Breast epithelium (tissue), 4 donors: ENCODE measurements around the gene GLI3. TPM values are rescaled to one million over a fixed set of nuclear protein-coding genes. Genes with fewer than 3 reads are reported as not detected.

Source experiments
- DNase-seq, 2 donors: peaks; one replicate each; pipeline ENCODE4 v3.0.0-alpha.2; 2019; ENCODE audit warnings: low spot score in 2 of 2
- H3K27ac ChIP-seq, 2 donors: fragments of 200-600 bp; sonication (generic) in 1 of 2; one replicate each; pipeline ENCODE4 v1.5.1; 2016 to 2019; ENCODE audit warnings: mild to moderate bottlenecking in 1 of 2
- H3K27me3 ChIP-seq, 2 donors: fragments of 200-600 bp; sonication (generic) in 1 of 2; one replicate each; pipeline versions ENCODE4 v1.5.1 to v1.6.0; 2017 to 2019; ENCODE audit warnings: control low read depth in 1 of 2, mild to moderate bottlenecking in 1 of 2
- H3K36me3 ChIP-seq: fragments of 200-600 bp; one replicate; pipeline ENCODE4 v1.5.1; 2019
- H3K4me1 ChIP-seq, 2 donors: fragments of 200-600 bp; sonication (generic); one replicate each; pipeline ENCODE4 v1.5.1; 2016 to 2019; ENCODE audit warnings: control low read depth in 1 of 2
- H3K4me3 ChIP-seq, 3 donors: fragments of 200-600 bp; sonication (generic); 1 replicate in 2 of 3; 2 replicates in 1 of 3; pipeline ENCODE4 v1.5.1; 2016 to 2019; ENCODE audit warnings: mild to moderate bottlenecking in 3 of 3, moderate library complexity in 2 of 3
- H3K9me3 ChIP-seq, 2 donors: fragments of 200-600 bp; sonication (generic) in 1 of 2; one replicate each; pipeline ENCODE4 v1.5.1; 2016 to 2019; ENCODE audit warnings: control low read depth in 1 of 2
- CTCF ChIP-seq, 3 donors: fragments of 450-650 bp; IDR thresholded peaks; one replicate each; pipeline ENCODE4 v1.5.1; 2016 to 2017; ENCODE audit warnings: antibody characterized with exemption in 3 of 3, mild to moderate bottlenecking in 3 of 3, moderate library complexity in 3 of 3
- POLR2A ChIP-seq: fragments of 450-650 bp; IDR thresholded peaks from one replicate; pipeline ENCODE4 v1.6.1; 2016; ENCODE audit warnings: antibody characterized with exemption, mild to moderate bottlenecking, moderate library complexity
- POLR2AphosphoS5 ChIP-seq, 3 donors: sonication (generic); formaldehyde crosslinking; IDR thresholded peaks; one replicate each; pipeline ENCODE4 v1.6.1; 2017; ENCODE audit warnings: antibody characterized with exemption in 3 of 3
- intact Hi-C: fragments of 100-400 bp; cut with DNase I; formaldehyde crosslinking; loops from one replicate; pipeline ENCODE4 v1.15.1; 2023; ENCODE audit warnings: low total_unique reads
- total RNA-seq, 3 donors: library from RNA; depleted of rRNA; stranded (reverse); fragments of >200 nt; gene quantifications; one replicate each; pipeline ENCODE4 v1.1.0, GENCODE V29; 2016

GLI3 gene
- total RNA-seq, 3 donors from 2014 or later = 10.2 to 29.9 (median 22.6) TPM

- H3K9me3 ChIP-seq = no peaks in the 10 kb centered on the region
- H3K4me3 ChIP-seq = no peak overlapping the region
- DNase-seq = no peak
- intact Hi-C loops = no loop called here
- H3K4me1 ChIP-seq = no peaks in the 10 kb centered on the region
- H3K36me3 ChIP-seq = no peaks in the 10 kb centered on the region
- TF ChIP-seq POLR2A = no peak
- TF ChIP-seq CTCF (IDR thresholded peaks at IDR 0.05) = no peak
- TF ChIP-seq POLR2AphosphoS5 (IDR thresholded peaks at IDR 0.05) = no peak
- H3K27ac ChIP-seq = no peak overlapping the region
- no peaks in the 10 kb centered on the region for H3K27me3 ChIP-seq
Measured at GRCh38 chr7:42125321-42125720, 111.7 kb downstream of the GLI3 start.

- H3K4me3 ChIP-seq = no peak overlapping the region
- H3K27me3 ChIP-seq = no peaks in the 10 kb centered on the region
- no peaks in the 10 kb centered on the region for H3K36me3 ChIP-seq
- H3K4me1 ChIP-seq = no peaks in the 10 kb centered on the region
- no peak for TF ChIP-seq POLR2A
- TF ChIP-seq POLR2AphosphoS5 (IDR thresholded peaks at IDR 0.05) = no peak
- TF ChIP-seq CTCF (IDR thresholded peaks at IDR 0.05) = no peak
- no peaks in the 10 kb centered on the region for H3K9me3 ChIP-seq
- no peak for DNase-seq
- intact Hi-C loops = no loop called here
- H3K27ac ChIP-seq = no peak overlapping the region
Measured at GRCh38 chr7:42123716-42124115, 113.3 kb downstream of the GLI3 start.

DNA sequence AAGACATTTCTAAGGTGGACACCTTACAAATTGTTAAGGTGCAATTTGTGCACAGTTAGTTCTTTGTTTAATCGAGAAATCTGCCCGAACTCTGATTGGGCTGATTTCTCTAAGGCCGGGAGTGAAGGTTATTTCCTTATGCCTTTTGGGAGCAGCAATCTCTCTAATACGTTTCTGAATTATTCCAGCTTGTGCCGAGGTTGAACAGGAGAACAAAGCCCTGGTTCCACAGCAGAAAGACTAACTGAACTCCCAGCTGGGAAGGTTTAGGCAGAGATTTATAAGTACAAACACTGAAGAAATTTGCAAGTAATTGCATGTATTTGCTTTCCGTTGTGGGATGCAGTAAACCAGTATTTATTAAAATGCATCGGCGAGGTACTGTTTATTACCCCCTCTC is 116.8 kb downstream of the GLI3 start:
- DNase-seq = no peak
- H3K9me3 ChIP-seq = no peaks in the 10 kb centered on the region
- no peaks in the 10 kb centered on the region for H3K36me3 ChIP-seq
- H3K27me3 ChIP-seq = no peaks in the 10 kb centered on the region
- no peak for TF ChIP-seq POLR2A
- TF ChIP-seq POLR2AphosphoS5 (IDR thresholded peaks at IDR 0.05) = no peak
- TF ChIP-seq CTCF (IDR thresholded peaks at IDR 0.05) = no peak
- no peaks in the 10 kb centered on the region for H3K4me1 ChIP-seq
- intact Hi-C loops = no loop called here
- H3K27ac ChIP-seq = no peak overlapping the region
- H3K4me3 ChIP-seq = no peak overlapping the region

GRCh38 chr7:42117201-42117600 is 119.8 kb downstream of the GLI3 start:
- no peak for TF ChIP-seq POLR2A
- no peak for TF ChIP-seq CTCF (IDR thresholded peaks at IDR 0.05)
- H3K27ac ChIP-seq = no peak overlapping the region
- H3K9me3 ChIP-seq = no peaks in the 10 kb centered on the region
- intact Hi-C loops = no loop called here
- DNase-seq = no peak
- no peak overlapping the region for H3K4me3 ChIP-seq
- no peaks in the 10 kb centered on the region for H3K27me3 ChIP-seq
- no peaks in the 10 kb centered on the region for H3K36me3 ChIP-seq
- no peaks in the 10 kb centered on the region for H3K4me1 ChIP-seq

DNA sequence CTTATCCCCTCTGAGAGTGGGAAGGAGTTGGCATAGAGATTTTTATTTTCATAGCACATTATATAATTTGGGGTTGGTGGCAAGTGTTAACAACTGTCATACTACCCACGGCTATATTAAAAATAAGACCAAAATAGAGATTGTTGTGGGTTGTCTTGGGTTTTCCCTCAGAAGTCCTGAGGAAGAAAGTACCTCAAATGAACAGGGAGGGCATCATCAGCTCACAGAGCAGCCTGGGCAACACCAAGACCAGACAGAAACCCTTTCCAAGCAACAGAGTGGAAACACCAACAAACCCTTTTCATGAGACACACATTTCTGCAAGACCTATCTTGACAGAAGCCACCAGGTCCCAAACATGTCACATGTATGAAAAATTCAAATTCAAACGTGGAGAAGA is 121.2 kb downstream of the GLI3 start:
- Histone ChIP-seq H3K4me1 (peaks cover 0 to 3% of the 10 kb centered on the region in 2 donors), H3K36me3 (no peaks in the 10 kb centered on the region), H3K27me3 (no peaks in the 10 kb centered on the region), H3K4me3 (no peak overlapping the region), H3K9me3 (no peaks in the 10 kb centered on the region), H3K27ac (no peak overlapping the region)
- TF ChIP-seq POLR2AphosphoS5 (IDR thresholded peaks at IDR 0.05) (no peak), CTCF (IDR thresholded peaks at IDR 0.05) (no peak), POLR2A (no peak)
- intact Hi-C loops = no loop called here
- no peak for DNase-seq
